Measurements from ENCODE around the gene PER1. TPM values are rescaled to one million over a fixed set of nuclear protein-coding genes. Genes with fewer than 3 reads are reported as not detected.

PER1 gene
- total and polyA plus RNA-seq, 2 of the 13 experiments (the other 11 are each of a cell fraction or from before 2014, with no cell fraction given) = 2.6 to 3.6 TPM

DNA sequence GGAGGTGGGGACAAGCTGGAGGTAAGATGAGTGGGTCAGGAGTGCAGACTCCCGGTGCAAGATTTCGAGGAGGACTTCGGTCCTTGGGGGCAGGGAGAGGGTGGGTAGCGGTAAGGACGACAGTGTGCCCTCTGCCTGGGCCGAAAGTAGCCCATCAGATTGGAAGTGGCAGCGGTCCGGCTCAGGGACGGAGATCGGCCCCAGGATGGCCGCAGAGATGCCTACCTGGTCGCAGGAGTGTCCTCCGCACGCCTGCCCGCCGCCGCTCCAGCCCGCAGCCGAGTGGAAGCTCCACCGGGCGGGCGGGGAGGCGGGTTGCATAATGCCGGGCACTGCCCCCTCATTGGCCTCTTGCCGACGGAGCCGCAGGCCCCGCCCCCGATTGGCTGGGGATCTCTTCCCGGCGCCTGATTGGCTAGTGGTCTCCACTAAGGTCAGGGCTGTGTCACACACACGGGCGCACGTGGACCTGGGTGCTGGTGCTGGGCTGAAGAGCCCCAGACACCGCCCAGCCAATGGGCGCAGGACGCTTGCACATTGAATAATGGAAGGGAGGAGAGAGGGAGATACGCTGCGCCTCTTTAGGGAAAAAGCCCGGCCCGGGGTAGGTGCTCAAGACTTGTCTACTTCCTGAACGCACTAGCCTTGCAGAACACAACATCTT is at the start of gene PER1 (continued):
- 0 out of 2 replicates have a peak, but pooled peaks have one; percentile 24 for TF ChIP-seq ZNF317 (CRISPR knock-in tag; IDR thresholded peaks at IDR 0.05)
- TF ChIP-seq SKI (IDR thresholded peaks at IDR 0.05; ENCODE audit: partially characterized antibody) = peak; percentile 52
- TF ChIP-seq, protein P1, sequence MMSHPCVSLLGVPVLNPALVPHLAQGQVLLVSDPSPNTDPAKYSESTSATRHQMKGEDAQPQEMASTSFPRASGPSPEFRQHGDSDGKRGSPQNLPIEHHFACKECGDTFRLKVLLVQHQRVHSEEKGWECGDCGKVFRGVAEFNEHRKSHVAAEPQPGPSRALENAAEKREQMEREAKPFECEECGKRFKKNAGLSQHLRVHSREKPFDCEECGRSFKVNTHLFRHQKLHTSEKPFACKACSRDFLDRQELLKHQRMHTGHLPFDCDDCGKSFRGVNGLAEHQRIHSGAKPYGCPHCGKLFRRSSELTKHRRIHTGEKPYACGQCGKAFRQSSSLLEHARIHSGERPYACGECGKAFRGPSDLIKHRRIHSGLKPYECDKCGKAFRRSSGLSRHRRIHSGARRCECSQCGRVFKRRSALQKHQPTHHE (CRISPR knock-in tag; IDR thresholded peaks at IDR 0.05; ENCODE audit: borderline replicate concordance) = no peak
- no peak for TF ChIP-seq EHMT2 (IDR thresholded peaks at IDR 0.05; ENCODE audit: borderline replicate concordance, low read depth, low read length)
- peak; percentile 57; the same call in 1 of the 2 replicates for TF ChIP-seq ZSCAN21 (CRISPR knock-in tag; IDR thresholded peaks at IDR 0.05; ENCODE audit: borderline replicate concordance)
- TF ChIP-seq PTBP1 (IDR thresholded peaks at IDR 0.05; ENCODE audit: low read depth, low read length, poor library complexity, severe bottlenecking) = no peak
- no peak for TF ChIP-seq ZNF484 (CRISPR knock-in tag; IDR thresholded peaks at IDR 0.05; ENCODE audit: borderline replicate concordance, low read depth)
- TF ChIP-seq ZBTB7B (CRISPR knock-in tag; IDR thresholded peaks at IDR 0.05) = no peak
- no peak for TF ChIP-seq GPN1 (CRISPR knock-in tag; IDR thresholded peaks at IDR 0.05; ENCODE audit: borderline replicate concordance)
- no peak for TF ChIP-seq PAX8 (CRISPR knock-in tag; IDR thresholded peaks at IDR 0.05; ENCODE audit: borderline replicate concordance)
- TF ChIP-seq ZNF430 (CRISPR knock-in tag; IDR thresholded peaks at IDR 0.05) = peak; percentile 72; the same call in 1 of the 2 replicates
- TF ChIP-seq ZSCAN9 (CRISPR knock-in tag; IDR thresholded peaks at IDR 0.05; ENCODE audit: borderline replicate concordance) = peak; percentile 46; the same call in 1 of the 2 replicates
- peak; percentile 87 for TF ChIP-seq CEBPB (IDR thresholded peaks at IDR 0.05; ENCODE audit: borderline replicate concordance, low read depth, low read length)
- TF ChIP-seq TCF7 (IDR thresholded peaks at IDR 0.05; ENCODE audit: low read depth) = no peak
- no peak for TF ChIP-seq ZNF446 (CRISPR knock-in tag; IDR thresholded peaks at IDR 0.05)
- no peak for TF ChIP-seq TOE1 (CRISPR knock-in tag; IDR thresholded peaks at IDR 0.05)
- TF ChIP-seq, protein P2, sequence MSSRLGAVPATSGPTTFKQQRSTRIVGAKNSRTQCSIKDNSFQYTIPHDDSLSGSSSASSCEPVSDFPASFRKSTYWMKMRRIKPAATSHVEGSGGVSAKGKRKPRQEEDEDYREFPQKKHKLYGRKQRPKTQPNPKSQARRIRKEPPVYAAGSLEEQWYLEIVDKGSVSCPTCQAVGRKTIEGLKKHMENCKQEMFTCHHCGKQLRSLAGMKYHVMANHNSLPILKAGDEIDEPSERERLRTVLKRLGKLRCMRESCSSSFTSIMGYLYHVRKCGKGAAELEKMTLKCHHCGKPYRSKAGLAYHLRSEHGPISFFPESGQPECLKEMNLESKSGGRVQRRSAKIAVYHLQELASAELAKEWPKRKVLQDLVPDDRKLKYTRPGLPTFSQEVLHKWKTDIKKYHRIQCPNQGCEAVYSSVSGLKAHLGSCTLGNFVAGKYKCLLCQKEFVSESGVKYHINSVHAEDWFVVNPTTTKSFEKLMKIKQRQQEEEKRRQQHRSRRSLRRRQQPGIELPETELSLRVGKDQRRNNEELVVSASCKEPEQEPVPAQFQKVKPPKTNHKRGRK (CRISPR knock-in tag; IDR thresholded peaks at IDR 0.05) = no peak
- TF ChIP-seq, protein P3, sequence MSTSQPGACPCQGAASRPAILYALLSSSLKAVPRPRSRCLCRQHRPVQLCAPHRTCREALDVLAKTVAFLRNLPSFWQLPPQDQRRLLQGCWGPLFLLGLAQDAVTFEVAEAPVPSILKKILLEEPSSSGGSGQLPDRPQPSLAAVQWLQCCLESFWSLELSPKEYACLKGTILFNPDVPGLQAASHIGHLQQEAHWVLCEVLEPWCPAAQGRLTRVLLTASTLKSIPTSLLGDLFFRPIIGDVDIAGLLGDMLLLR (CRISPR knock-in tag; IDR thresholded peaks at IDR 0.05) = no peak
- no peak for TF ChIP-seq ZNF382 (CRISPR knock-in tag; IDR thresholded peaks at IDR 0.05; ENCODE audit: borderline replicate concordance)
- TF ChIP-seq ZFYVE20 (CRISPR knock-in tag; IDR thresholded peaks at IDR 0.05; ENCODE audit: borderline replicate concordance, low read depth) = no peak
- TF ChIP-seq, protein P4, sequence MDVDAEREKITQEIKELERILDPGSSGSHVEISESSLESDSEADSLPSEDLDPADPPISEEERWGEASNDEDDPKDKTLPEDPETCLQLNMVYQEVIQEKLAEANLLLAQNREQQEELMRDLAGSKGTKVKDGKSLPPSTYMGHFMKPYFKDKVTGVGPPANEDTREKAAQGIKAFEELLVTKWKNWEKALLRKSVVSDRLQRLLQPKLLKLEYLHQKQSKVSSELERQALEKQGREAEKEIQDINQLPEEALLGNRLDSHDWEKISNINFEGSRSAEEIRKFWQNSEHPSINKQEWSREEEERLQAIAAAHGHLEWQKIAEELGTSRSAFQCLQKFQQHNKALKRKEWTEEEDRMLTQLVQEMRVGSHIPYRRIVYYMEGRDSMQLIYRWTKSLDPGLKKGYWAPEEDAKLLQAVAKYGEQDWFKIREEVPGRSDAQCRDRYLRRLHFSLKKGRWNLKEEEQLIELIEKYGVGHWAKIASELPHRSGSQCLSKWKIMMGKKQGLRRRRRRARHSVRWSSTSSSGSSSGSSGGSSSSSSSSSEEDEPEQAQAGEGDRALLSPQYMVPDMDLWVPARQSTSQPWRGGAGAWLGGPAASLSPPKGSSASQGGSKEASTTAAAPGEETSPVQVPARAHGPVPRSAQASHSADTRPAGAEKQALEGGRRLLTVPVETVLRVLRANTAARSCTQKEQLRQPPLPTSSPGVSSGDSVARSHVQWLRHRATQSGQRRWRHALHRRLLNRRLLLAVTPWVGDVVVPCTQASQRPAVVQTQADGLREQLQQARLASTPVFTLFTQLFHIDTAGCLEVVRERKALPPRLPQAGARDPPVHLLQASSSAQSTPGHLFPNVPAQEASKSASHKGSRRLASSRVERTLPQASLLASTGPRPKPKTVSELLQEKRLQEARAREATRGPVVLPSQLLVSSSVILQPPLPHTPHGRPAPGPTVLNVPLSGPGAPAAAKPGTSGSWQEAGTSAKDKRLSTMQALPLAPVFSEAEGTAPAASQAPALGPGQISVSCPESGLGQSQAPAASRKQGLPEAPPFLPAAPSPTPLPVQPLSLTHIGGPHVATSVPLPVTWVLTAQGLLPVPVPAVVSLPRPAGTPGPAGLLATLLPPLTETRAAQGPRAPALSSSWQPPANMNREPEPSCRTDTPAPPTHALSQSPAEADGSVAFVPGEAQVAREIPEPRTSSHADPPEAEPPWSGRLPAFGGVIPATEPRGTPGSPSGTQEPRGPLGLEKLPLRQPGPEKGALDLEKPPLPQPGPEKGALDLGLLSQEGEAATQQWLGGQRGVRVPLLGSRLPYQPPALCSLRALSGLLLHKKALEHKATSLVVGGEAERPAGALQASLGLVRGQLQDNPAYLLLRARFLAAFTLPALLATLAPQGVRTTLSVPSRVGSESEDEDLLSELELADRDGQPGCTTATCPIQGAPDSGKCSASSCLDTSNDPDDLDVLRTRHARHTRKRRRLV (CRISPR knock-in tag; IDR thresholded peaks at IDR 0.05) = no peak; the same call in 1 of the 2 replicates
- no peak for TF ChIP-seq ZNF138 (CRISPR knock-in tag; IDR thresholded peaks at IDR 0.05; ENCODE audit: low read depth)

Measured in HepG2 (cell line).